SK-N-SH (cell line): ENCODE results near the gene HOXD10.

Source experiments
- CHD2 ChIP-seq: fragments of 150-350 bp; IDR thresholded peaks from 2 replicates; pipeline ENCODE4 v1.6.1; 2018; ENCODE audit warnings: low read length; ENCODE audit not compliant: partially characterized antibody
- CTCF ChIP-seq: fragments of 200-600 bp; sonication (generic); IDR thresholded peaks from 2 replicates; pipeline ENCODE4 v1.6.1; 2017; ENCODE audit warnings: antibody characterized with exemption, mild to moderate bottlenecking, moderate library complexity
- EP300 ChIP-seq, 2 experiments: IDR thresholded peaks; 2 replicates each; pipeline versions ENCODE4 v1.4.0 to v1.6.1; 2012; ENCODE audit warnings: borderline replicate concordance in 1 of 2, low read depth in 1 of 2, low read length in 1 of 2
- MAX ChIP-seq: IDR thresholded peaks from 2 replicates; pipeline ENCODE4 v1.4.0; 2012; ENCODE audit warnings: low read depth
- POLR2AphosphoS5 ChIP-seq: IDR thresholded peaks from 2 replicates; pipeline ENCODE4 v1.6.1; 2012; ENCODE audit warnings: low read depth, low read length
- RCOR1 ChIP-seq: fragments of 150-350 bp; IDR thresholded peaks from 2 replicates; pipeline ENCODE4 v1.6.1; 2017; ENCODE audit warnings: antibody characterized with exemption, low read length
- SMC3 ChIP-seq: IDR thresholded peaks from 2 replicates; pipeline ENCODE4 v1.6.1; 2012; ENCODE audit warnings: low read depth, low read length, improper control_type of control experiment
- TAF1 ChIP-seq: IDR thresholded peaks from 2 replicates; pipeline ENCODE4 v1.6.1; 2012; ENCODE audit warnings: low read depth, mild to moderate bottlenecking, low read length, moderate library complexity, borderline replicate concordance
- USF2 ChIP-seq: fragments of 150-350 bp; IDR thresholded peaks from 2 replicates; pipeline ENCODE4 v1.6.1; 2017; ENCODE audit warnings: antibody characterized with exemption, low read length, low read depth, borderline replicate concordance
- YY1 ChIP-seq: IDR thresholded peaks from 2 replicates; pipeline ENCODE4 v1.4.0; 2012; ENCODE audit warnings: low read depth, mild to moderate bottlenecking

GRCh38 chr2:176167398-176167797 lies 50.8 kb downstream of the HOXD10 start:
- TF ChIP-seq MAX (no peak), CTCF (no peak), SMC3 (no peak), USF2 (no peak), YY1 (no peak), CHD2 (no peak), TAF1 (no peak), POLR2AphosphoS5 (no peak), EP300 (IDR thresholded peaks at IDR 0.05; ENCODE audit: borderline replicate concordance in 1 of 2, low read depth in 1 of 2, low read length in 1 of 2) (no peak), RCOR1 (no peak)
